Osteoblast (primary cell): ENCODE data around the gene TOLLIP. TPM values are rescaled to one million over a fixed set of nuclear protein-coding genes. Genes with fewer than 3 reads are reported as not detected.

ENCODE experiments used
- DNase-seq: peaks from one replicate; pipeline ENCODE4 v3.0.0; 2011; ENCODE audit warnings: low spot score, mixed read lengths; ENCODE audit not compliant: insufficient read length; ENCODE audit errors: missing footprints
- H2AFZ ChIP-seq: 2 replicates; pipeline ENCODE4 v1.6.0; 2011; ENCODE audit warnings: mild to moderate bottlenecking, low read length
- H3K27ac ChIP-seq: 2 replicates; pipeline ENCODE4 v1.5.1; 2011; ENCODE audit warnings: mild to moderate bottlenecking, low read depth, low read length, moderate library complexity
- H3K27me3 ChIP-seq: 2 replicates; pipeline ENCODE4 v1.6.0; 2012; ENCODE audit warnings: mild to moderate bottlenecking, control low read depth, inconsistent platforms, low read length, moderate library complexity; ENCODE audit not compliant: insufficient read depth
- H3K36me3 ChIP-seq: 2 replicates; pipeline ENCODE4 v1.5.1; 2011; ENCODE audit warnings: mild to moderate bottlenecking, low read length, control low read depth, moderate library complexity; ENCODE audit not compliant: insufficient read depth
- H3K4me1 ChIP-seq: 2 replicates; pipeline ENCODE4 v1.5.1; 2011; ENCODE audit warnings: mild to moderate bottlenecking, low read length, control low read depth, moderate library complexity; ENCODE audit not compliant: insufficient read depth
- H3K4me2 ChIP-seq: 2 replicates; pipeline ENCODE4 v1.6.0; 2011; ENCODE audit warnings: mild to moderate bottlenecking, low read length; ENCODE audit not compliant: insufficient read depth
- H3K4me3 ChIP-seq: fragments of 200-600 bp; sonication (generic); 3 replicates; pipeline ENCODE4 v1.5.1; 2012; ENCODE audit warnings: mild to moderate bottlenecking, low read length, inconsistent platforms; ENCODE audit not compliant: insufficient read depth
- H3K79me2 ChIP-seq: 2 replicates; pipeline ENCODE4 v1.6.0; 2012; ENCODE audit warnings: mild to moderate bottlenecking, low read length, control low read depth, inconsistent platforms; ENCODE audit not compliant: insufficient read depth
- H3K9me3 ChIP-seq: 2 replicates; pipeline ENCODE4 v1.5.1; 2011; ENCODE audit warnings: low read depth, low read length, control low read depth
- H4K20me1 ChIP-seq: 2 replicates; pipeline ENCODE4 v1.6.0; 2012; ENCODE audit warnings: mild to moderate bottlenecking, low read length, control low read depth; ENCODE audit not compliant: insufficient read depth
- CTCF ChIP-seq: IDR thresholded peaks from 2 replicates; pipeline ENCODE4 v1.5.1; 2011; ENCODE audit warnings: mild to moderate bottlenecking, low read depth, low read length, moderate library complexity; ENCODE audit errors: extremely low read depth
- total RNA-seq: library from RNA; depleted of rRNA; stranded (reverse); fragments of >200 nt; gene quantifications from 2 replicates; pipeline ENCODE4 v1.2.3, GENCODE V29; 2012

The TOLLIP gene
- total RNA-seq, 1 donor, result 30.8 TPM

- Histone ChIP-seq H3K4me2 (no peak overlapping the region), H2AFZ (no peak overlapping the region), H3K27me3 (no peaks in the 10 kb centered on the region), H3K79me2 (peaks cover 18% of the 10 kb centered on the region), H4K20me1 (peaks cover 14% of the 10 kb centered on the region), H3K9me3 (no peaks in the 10 kb centered on the region), H3K4me1 (no peaks in the 10 kb centered on the region), H3K27ac (no peak overlapping the region), H3K4me3 (no peak overlapping the region), H3K36me3 (peaks cover 42% of the 10 kb centered on the region)
- TF ChIP-seq CTCF, result no peak
- no peak for DNase-seq
These were observed 24.1 kb downstream of the TOLLIP start for GRCh38 chr11:1285316-1285744.

- Histone ChIP-seq H4K20me1 (peaks cover 8% of the 10 kb centered on the region), H3K27me3 (no peaks in the 10 kb centered on the region), H3K9me3 (no peaks in the 10 kb centered on the region), H3K79me2 (peaks cover 7% of the 10 kb centered on the region), H3K4me3 (no peak overlapping the region), H3K36me3 (peaks cover 39% of the 10 kb centered on the region), H3K4me2 (no peak overlapping the region), H3K4me1 (no peaks in the 10 kb centered on the region), H2AFZ (no peak overlapping the region), H3K27ac (no peak overlapping the region)
- no peak for TF ChIP-seq CTCF
- no peak for DNase-seq
These were observed 25.5 kb downstream of the TOLLIP start for GRCh38 chr11:1283906-1284305.

GRCh38 chr11:1283091-1283511 lies 26.3 kb downstream of the TOLLIP start:
- Histone ChIP-seq H3K27ac (no peak overlapping the region), H3K4me3 (no peak overlapping the region), H3K4me1 (no peaks in the 10 kb centered on the region), H3K27me3 (no peaks in the 10 kb centered on the region), H4K20me1 (peaks cover 14% of the 10 kb centered on the region), H3K36me3 (peaks cover 32% of the 10 kb centered on the region), H3K4me2 (no peak overlapping the region), H2AFZ (no peak overlapping the region), H3K79me2 (peaks cover 1% of the 10 kb centered on the region), H3K9me3 (no peaks in the 10 kb centered on the region)
- DNase-seq, result no peak
- TF ChIP-seq CTCF, result no peak

- Histone ChIP-seq H3K4me3 (no peak overlapping the region), H2AFZ (no peak overlapping the region), H3K4me1 (no peaks in the 10 kb centered on the region), H4K20me1 (peaks cover 17% of the 10 kb centered on the region), H3K36me3 (peaks cover 33% of the 10 kb centered on the region), H3K27ac (no peak overlapping the region), H3K9me3 (no peaks in the 10 kb centered on the region), H3K79me2 (no peaks in the 10 kb centered on the region), H3K4me2 (no peak overlapping the region), H3K27me3 (no peaks in the 10 kb centered on the region)
- TF ChIP-seq CTCF, result no peak
- DNase-seq, result no peak
These were observed 27.5 kb downstream of the TOLLIP start for GRCh38 chr11:1281974-1282365.
